Tibial nerve (tissue), 4 donors: ENCODE results near the gene CACNB3. TPM values are rescaled to one million over a fixed set of nuclear protein-coding genes. Genes with fewer than 3 reads are reported as not detected.
"Not testable (repeated sequence)": the region's sequence is repeated elsewhere in the genome, so short reads cannot be mapped to it uniquely, and the experiment has no call there.

Experiments used
- DNase-seq, 2 donors: peaks; one replicate each; pipeline ENCODE4 v3.0.0-alpha.2; 2019; ENCODE audit warnings: low spot score in 2 of 2
- H3K27ac ChIP-seq, 4 donors: fragments of 200-600 bp; sonication (generic) in 3 of 4; one replicate each; pipeline ENCODE4 v1.5.1; 2017 to 2019; ENCODE audit warnings: mild to moderate bottlenecking in 1 of 4
- H3K27me3 ChIP-seq, 2 donors: fragments of 200-600 bp; sonication (generic) in 1 of 2; one replicate each; pipeline versions ENCODE4 v1.5.1 to v1.6.0; 2017 to 2019
- H3K36me3 ChIP-seq, 3 donors: fragments of 200-600 bp; sonication (generic); one replicate each; pipeline ENCODE4 v1.5.1; 2018 to 2019
- H3K4me1 ChIP-seq, 4 donors: fragments of 200-600 bp; sonication (generic) in 3 of 4; one replicate each; pipeline ENCODE4 v1.5.1; 2017 to 2019
- H3K4me3 ChIP-seq, 4 donors: fragments of 200-600 bp; sonication (generic) in 3 of 4; one replicate each; pipeline ENCODE4 v1.5.1; 2017 to 2019; ENCODE audit warnings: mild to moderate bottlenecking in 1 of 4, moderate library complexity in 1 of 4
- H3K9me3 ChIP-seq, 4 donors: fragments of 200-600 bp; sonication (generic) in 3 of 4; one replicate each; pipeline ENCODE4 v1.5.1; 2017 to 2019
- EP300 ChIP-seq, 2 donors: sonication (generic); formaldehyde crosslinking; IDR thresholded peaks; one replicate each; pipeline ENCODE4 v1.6.1; 2017; ENCODE audit warnings: antibody characterized with exemption in 2 of 2, mild to moderate bottlenecking in 1 of 2
- POLR2A ChIP-seq, 2 donors: fragments of 450-650 bp; IDR thresholded peaks; one replicate each; pipeline ENCODE4 v1.6.1; 2017; ENCODE audit warnings: antibody characterized with exemption in 2 of 2, mild to moderate bottlenecking in 2 of 2, moderate library complexity in 2 of 2
- WGBS, 2 donors: methylation state at CpG; one replicate each; pipeline ENCODE4 v1.1.5; 2018; 5-methylcytosine and 5-hydroxymethylcytosine counted together
- total RNA-seq, 4 donors: library from RNA; depleted of rRNA; stranded (reverse); fragments of >200 nt; gene quantifications; one replicate each; pipeline ENCODE4 v1.1.0, GENCODE V29; 2016
- TF ChIP-seq, protein P1 (sequence below), 5 experiments: fragments of 200-600 bp in 3 of 5; fragments of 450-650 bp in 2 of 5; sonication (generic) in 3 of 5; IDR thresholded peaks; one replicate each; pipeline ENCODE4 v1.5.1; 2016 to 2019; ENCODE audit warnings: antibody characterized with exemption in 5 of 5, mild to moderate bottlenecking in 3 of 5, moderate library complexity in 2 of 5

CACNB3 gene
- total RNA-seq, 4 donors from 2014 or later, result 9.8 to 31.2 (median 20.7) TPM

DNA sequence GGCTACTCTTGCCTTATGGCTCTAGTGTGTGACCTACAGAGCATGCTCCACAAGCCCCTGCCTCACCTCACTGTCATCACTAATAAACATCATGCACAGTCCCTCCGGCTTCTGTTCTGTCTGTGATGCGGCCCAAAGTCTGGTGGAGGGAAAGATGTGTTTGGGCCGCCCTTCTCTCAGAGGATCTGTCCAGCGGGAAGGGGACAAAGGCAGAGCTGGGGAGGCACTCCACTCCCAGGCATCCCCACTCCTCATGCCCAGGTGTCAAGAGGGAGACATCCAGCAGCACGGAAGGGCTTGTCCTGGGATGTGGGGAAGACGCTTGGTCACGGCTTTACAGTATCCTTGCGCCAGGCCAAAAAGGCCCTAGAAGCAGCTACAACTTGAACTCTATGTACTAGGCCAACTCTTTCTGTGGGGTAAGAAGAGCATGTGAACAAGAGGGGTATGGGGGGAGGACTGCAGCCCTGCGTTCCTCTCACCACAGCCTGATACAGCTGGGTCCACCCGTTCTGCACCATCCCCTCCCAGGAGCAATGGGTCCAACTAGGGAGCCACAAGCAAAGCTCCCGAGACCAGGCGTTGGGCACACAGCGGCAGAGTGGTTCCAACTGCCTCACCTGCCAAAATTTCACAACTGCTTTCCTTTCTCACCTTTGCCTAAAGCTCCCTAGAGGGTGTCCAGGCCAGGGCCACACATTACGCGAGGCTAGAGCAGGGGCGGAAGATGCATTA is 10.7 kb downstream of the CACNB3 start:
- H3K4me1 ChIP-seq, result no peaks in the 10 kb centered on the region
- WGBS, 2 donors, result 84 to 91% methylated on average over 15 to 16 of the region's 16 CpGs
- no peak for DNase-seq
- peaks cover 3 to 100% (median 45%) of the 10 kb centered on the region in 3 donors for H3K36me3 ChIP-seq
- TF ChIP-seq EP300 (IDR thresholded peaks at IDR 0.05) (no peak), POLR2A (IDR thresholded peaks at IDR 0.05) (no peak)
- TF ChIP-seq, protein P1, sequence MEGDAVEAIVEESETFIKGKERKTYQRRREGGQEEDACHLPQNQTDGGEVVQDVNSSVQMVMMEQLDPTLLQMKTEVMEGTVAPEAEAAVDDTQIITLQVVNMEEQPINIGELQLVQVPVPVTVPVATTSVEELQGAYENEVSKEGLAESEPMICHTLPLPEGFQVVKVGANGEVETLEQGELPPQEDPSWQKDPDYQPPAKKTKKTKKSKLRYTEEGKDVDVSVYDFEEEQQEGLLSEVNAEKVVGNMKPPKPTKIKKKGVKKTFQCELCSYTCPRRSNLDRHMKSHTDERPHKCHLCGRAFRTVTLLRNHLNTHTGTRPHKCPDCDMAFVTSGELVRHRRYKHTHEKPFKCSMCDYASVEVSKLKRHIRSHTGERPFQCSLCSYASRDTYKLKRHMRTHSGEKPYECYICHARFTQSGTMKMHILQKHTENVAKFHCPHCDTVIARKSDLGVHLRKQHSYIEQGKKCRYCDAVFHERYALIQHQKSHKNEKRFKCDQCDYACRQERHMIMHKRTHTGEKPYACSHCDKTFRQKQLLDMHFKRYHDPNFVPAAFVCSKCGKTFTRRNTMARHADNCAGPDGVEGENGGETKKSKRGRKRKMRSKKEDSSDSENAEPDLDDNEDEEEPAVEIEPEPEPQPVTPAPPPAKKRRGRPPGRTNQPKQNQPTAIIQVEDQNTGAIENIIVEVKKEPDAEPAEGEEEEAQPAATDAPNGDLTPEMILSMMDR (IDR thresholded peaks at IDR 0.05), result no peak
- no peaks in the 10 kb centered on the region for H3K9me3 ChIP-seq
- no peak overlapping the region for H3K27ac ChIP-seq
- H3K4me3 ChIP-seq, result no peak overlapping the region
- no peaks in the 10 kb centered on the region for H3K27me3 ChIP-seq

- H3K36me3 ChIP-seq, result peaks cover 8 to 100% (median 65%) of the 10 kb centered on the region in 3 donors
- DNase-seq, result no peak
- no peaks in the 10 kb centered on the region for H3K4me1 ChIP-seq
- no peaks in the 10 kb centered on the region for H3K27me3 ChIP-seq
- WGBS, 2 donors, result 80 to 81% methylated on average over 6 of the region's 6 CpGs
- H3K27ac ChIP-seq, result no peak overlapping the region
- no peak for TF ChIP-seq EP300 (IDR thresholded peaks at IDR 0.05)
- no peak for TF ChIP-seq POLR2A (IDR thresholded peaks at IDR 0.05)
- TF ChIP-seq, protein P1 (IDR thresholded peaks at IDR 0.05), result no peak
- no peak overlapping the region for H3K4me3 ChIP-seq
- H3K9me3 ChIP-seq, result no peaks in the 10 kb centered on the region
These were observed 13.0 kb downstream of the CACNB3 start for GRCh38 chr12:48831257-48831656.

DNA sequence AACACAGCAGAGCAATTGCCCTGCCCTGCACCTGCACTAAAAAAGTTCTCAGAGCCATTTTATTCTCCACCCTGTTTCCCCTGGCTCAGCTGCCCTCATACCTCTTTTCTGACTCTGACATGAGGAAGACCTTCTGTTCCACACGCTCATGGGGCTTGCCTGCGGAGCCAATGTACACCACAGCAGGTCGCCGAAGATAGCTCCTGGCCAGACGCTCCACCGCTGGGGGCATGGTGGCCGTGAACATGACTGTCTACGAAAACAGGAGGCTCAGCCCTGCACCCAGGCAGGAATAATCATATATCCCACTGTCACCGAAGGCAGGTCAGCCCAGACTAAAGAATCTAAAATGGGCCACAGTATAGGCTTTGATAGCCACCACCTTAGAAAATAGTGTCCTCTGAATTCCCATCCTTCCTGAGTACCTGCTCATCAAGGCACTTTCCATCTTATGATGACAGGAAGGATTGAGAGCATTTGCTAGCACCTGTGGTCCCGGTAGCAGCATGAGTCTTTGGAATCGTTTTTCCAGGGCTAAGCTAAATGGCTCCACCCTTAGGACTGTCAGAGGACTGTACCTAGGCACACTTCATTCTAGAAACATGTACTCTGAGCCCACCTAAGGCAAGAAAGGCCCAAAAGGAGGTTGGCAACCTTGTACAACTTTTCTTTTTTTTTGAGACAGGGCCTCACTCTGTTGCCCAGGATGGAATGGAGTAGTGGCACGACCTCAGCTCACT is 14.2 kb downstream of the CACNB3 start:
- 88 to 89% methylated on average over 12 of the region's 12 CpGs for WGBS, 2 donors
- Histone ChIP-seq H3K4me3 (no peak overlapping the region), H3K4me1 (no peaks in the 10 kb centered on the region), H3K9me3 (no peaks in the 10 kb centered on the region), H3K27me3 (no peaks in the 10 kb centered on the region), H3K27ac (no peak overlapping the region), H3K36me3 (peaks cover 8 to 100% (median 76%) of the 10 kb centered on the region in 3 donors)
- DNase-seq, result no peak
- TF ChIP-seq POLR2A (IDR thresholded peaks at IDR 0.05) (no peak), EP300 (IDR thresholded peaks at IDR 0.05) (no peak)
- TF ChIP-seq, protein P1 (IDR thresholded peaks at IDR 0.05), result no peak

DNA sequence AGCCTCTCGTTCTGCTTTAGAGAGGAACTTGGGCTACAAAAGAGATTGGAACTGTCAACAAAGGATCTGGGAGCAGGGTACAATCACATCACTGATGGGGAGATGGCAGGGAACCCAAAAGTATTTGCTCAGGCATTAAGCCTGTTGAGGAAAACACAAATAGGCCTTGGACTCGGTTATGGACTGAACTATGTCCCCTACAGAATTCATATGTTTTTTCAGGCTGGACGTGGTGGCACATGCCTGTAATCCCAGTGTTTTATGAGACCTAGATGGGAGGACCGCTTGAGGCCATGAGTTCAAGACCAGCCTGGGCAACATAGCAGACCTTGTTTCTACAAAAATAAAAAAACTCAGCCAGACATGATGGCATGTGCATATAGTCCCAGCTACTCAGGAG is 19.8 kb downstream of the CACNB3 start:
- H3K27me3 ChIP-seq, result no peaks in the 10 kb centered on the region
- peaks cover 5 to 92% (median 56%) of the 10 kb centered on the region in 3 donors for H3K36me3 ChIP-seq

DNA sequence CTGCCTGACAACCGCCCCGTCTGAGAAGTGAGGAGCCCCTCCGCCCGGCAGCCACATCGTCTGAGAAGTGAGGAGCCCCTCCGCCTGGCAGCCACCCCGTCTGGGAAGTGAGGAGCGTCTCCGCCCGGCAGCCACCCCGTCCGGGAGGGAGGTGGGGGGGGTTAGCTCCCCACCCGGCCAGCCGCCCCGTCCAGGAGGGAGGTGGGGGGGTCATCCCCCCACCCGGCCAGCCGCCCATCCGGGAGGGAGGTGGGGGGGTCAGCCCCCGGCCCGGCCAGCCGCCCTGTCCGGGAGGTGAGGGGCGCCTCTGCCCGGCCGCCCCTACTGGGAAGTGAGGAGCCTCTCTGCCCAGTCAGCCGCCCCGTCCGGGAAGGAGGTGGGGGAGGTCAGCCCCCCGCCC is 23.7 kb downstream of the CACNB3 start:
- H3K4me3 ChIP-seq, H3K27me3 ChIP-seq, DNase-seq, H3K4me1 ChIP-seq, H3K9me3 ChIP-seq, H3K27ac ChIP-seq: not testable (repeated sequence)
- peaks cover 0 to 83% (median 41%) of the 10 kb centered on the region in 3 donors for H3K36me3 ChIP-seq
- WGBS, 2 donors, result 96% methylated on average over 5 of the region's 29 CpGs; no CpG with 5 or more reads in 1 of the 2 donors

More for the DNA sequence above, 19.8 kb downstream of the CACNB3 start:
- Histone ChIP-seq H3K4me3 (no peak overlapping the region), H3K27ac (no peak overlapping the region), H3K9me3 (no peaks in the 10 kb centered on the region), H3K4me1 (no peaks in the 10 kb centered on the region)
- DNase-seq, result no peak
- TF ChIP-seq POLR2A (IDR thresholded peaks at IDR 0.05), result no peak
- TF ChIP-seq EP300 (IDR thresholded peaks at IDR 0.05), result no peak
- TF ChIP-seq, protein P1 (IDR thresholded peaks at IDR 0.05), result no peak
- WGBS, 2 donors, result 79 to 90% methylated on average over 4 of the region's 4 CpGs
